GM19468 (cell line): ENCODE measurements around the gene SREK1IP1.
"Not testable (repeated sequence)": the region's sequence is repeated elsewhere in the genome, so short reads cannot be mapped to it uniquely, and the experiment has no call there.

Experiments
- ATAC-seq: cut with Tn5 transposase; IDR thresholded peaks from one replicate; pipeline ENCODE4 v1.9.1; 2021; ENCODE audit warnings: mild to moderate bottlenecking, moderate library complexity, moderate number of reproducible peaks; ENCODE audit not compliant: unreplicated experiment; ENCODE audit errors: extremely low read depth

The SREK1IP1 gene

DNA sequence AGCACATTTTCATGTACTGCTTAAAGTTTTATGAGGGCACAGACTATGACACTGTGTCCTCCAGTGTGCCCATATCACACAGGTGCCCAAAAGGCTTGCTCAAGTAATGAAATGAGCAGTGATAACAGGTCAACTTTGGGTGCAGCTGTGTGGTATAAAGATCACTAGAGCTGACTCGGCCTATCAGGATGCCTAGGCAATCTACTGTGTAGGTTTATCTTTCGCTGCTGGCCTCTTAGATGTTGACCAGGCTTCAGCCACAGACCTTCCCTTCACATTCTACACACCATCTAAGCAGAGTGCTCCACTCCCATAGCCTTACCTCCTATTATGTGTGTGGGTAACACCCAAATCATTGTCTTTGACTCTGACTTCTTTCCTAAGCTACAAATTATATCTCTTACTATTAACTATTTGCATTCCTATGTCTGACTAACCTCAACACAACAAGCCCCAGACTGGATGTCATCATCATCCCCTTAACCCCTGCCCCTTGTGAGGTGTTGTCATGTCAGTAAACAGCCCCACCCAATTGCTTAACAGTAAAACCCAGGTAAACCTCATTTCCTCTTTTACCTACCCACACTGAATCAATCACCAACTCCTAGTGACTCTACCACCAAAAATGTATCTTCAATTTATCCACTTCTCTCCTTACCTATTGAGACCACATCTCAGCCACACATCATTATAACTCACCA lies 2.5 kb downstream of the SREK1IP1 start:
- ATAC-seq = no peak

DNA sequence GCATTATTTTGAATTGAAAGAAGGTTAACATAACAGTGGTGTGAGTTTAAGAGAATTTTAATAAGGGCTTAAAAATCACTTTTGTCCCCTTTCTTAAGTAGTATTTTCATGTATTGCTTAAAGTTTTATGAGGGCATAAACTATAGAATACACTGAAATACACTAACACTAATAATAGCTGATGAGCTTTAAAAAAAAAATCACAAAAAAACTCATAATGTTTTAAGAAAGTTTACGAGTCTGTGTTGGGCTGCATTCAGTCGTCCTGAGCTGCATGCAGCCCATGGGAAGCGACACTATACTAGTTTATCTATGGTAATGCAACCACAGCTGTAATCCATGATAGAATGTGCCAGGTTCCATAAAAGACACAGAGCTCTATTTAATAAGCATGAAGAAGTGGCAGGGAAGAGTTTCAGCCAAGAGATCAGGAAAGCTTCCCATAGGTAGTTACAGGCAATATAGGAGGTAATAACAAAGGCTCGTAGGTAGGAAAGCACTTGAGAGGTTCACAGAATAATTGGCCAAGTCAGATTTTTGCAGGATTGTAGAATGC lies 4.5 kb downstream of the SREK1IP1 start:
- ATAC-seq = no peak

DNA sequence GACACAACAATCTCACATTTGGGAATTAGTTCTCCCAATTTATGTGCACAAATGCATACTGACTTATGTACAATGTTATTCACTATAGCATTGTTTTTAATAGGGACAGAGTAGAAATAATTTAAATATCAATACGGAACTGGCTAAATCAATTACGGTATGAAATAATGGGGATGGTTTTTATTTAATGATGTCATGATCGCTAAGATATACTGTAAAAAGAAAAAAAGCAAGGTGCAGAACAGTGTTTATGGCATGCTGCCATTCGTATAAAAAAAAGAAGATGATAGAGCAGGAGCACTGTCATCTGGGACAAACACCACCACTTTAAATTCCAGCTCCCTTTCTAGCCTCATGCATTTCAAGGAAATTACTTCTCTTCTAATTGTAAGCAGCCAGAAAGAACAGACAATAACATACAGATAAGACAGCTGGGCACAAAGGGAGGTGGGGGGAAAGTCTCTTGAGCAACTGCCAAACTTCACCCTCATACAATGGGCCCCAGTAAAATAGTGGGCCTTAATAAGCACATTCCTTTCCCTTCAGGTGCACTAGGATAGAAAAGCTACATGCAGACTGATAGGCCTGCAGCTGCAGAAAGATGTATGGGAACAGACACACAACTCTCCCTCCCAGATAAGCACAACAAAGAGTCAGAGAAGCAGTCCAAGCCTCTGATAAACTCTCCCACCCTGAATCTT lies 8.4 kb downstream of the SREK1IP1 start:
- no peak for ATAC-seq

DNA sequence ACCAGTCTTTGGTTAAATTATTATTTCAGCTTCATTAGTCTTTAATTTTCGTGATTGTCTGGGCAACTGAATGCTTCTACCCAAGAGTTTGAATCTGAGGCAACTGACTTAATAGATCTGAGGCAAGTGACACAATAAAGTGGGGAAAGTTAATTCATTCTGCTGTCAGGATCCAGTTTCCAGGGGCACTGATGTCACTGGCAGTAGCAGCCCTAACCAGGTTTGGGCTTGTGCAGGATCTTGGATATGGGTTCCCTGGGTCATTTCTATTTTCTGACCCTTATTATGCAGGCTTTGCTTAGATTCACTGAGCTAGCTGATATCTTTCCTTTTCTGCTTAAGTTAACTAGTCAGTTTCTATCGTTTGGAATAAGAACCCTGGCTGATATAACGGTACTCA lies 9.6 kb downstream of the SREK1IP1 start:
- no peak for ATAC-seq

DNA sequence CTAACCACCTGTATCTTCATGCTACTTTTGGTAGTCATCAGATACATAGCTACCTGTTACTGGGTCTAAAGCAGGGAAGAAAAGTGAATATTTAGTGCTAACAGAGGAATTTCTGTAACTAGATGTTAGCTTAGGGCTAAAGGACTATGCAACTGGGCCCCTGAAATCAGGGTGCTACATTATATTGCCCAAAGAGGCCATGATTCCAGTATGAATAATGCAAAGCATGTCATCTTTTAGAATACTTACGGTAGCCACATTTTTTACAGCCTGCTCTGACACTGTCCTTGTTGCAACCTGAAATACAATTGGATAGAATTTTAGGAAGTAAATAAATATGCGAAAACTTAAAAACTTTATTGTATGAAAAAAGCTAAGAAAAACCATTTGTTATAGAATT lies 14.4 kb downstream of the SREK1IP1 start:
- ATAC-seq = no peak

DNA sequence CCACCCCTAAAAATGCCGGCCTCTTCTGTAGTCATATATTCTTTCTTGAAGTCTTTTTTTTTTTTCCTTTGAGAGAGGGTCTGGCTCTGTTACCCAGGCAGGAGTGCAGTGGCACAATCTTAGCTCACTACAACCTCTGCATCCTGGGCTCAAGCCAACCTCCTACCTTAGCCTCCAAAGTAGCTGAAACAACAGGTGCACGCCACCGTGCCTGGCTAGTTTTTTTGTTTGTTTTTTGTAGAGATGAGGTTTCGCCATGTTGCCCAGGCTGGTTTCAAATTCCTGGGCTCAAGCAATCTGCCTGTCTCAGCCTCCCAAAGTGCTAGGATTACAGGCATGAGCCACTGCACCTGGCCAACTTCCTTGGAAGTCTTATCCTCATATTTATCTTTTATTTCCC lies 19.1 kb downstream of the SREK1IP1 start:
- no peak for ATAC-seq

DNA sequence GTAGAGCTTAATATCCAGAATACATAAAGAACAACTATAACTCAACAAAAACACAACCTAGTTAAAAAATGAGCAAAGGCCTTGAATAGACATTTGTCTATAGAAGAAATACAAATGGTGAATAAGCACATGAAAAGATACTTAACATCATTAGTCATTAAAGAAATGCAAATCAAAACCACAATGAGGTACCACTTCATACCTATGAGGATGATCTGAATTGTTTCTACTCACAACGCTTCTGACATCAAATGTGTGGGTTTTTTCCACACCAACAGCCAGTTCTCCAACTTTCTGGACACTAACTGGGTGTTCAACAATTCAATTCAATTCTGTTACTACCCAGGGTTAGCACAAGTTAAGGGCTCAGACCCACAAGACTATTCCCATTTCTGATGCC lies 22.0 kb downstream of the SREK1IP1 start:
- no peak for ATAC-seq

DNA sequence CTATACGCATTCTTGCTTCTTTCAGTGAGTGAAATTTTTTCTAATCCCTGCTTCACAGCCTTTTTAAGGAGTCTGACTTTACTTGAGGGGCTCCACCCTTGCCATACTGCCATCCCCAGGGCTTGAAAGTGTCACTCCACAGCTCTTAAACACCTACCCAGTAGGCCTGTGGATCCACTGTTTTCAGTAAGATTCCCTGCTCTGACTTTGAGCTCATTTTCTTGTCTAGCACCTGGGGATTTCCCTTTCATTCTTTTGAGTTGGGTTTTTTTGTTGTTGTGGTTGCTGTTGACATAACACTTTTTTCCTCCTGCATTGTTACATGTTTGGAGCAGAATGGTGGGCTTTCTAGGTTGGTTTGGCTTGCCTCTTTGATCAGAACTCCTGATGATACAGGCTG lies 23.6 kb downstream of the SREK1IP1 start:
- no peak for ATAC-seq

DNA sequence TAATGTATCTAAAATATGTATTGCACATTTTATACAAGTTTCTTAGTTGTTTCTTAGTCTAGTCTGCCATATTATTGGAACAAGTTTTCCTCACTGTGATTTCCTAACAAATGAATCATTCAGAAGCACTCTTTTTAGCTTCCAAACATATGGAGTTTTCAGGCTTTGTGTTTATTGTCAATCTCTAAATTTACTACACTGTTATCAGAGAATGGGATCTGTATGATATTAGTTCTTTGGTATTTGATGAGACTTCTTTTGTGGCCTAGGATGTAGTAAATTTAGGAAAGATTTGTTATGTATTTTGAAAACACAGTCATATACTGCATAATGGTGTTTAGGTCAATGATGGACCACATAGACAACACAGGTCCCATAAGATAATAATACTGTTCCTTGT lies 25.7 kb downstream of the SREK1IP1 start:
- no peak for ATAC-seq

DNA sequence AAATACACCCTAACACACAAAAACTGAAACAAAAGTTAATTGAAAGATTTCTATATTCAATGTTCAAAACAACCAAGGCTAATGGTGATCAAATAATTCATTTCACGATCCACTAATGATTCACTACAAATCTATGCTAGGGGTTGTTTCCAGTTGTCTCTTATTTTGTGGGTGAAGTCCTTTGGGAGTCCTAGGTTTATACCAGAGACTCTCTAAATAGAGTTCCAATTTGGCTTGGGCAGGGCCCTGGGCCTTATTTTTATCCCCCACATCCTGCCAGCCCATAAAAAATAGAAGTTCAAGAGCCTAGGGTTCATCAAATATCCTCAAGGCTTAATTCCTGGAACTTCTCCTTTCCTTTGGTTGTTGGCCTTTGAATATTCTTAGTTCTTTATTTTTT lies 26.1 kb downstream of the SREK1IP1 start:
- ATAC-seq = no peak

DNA sequence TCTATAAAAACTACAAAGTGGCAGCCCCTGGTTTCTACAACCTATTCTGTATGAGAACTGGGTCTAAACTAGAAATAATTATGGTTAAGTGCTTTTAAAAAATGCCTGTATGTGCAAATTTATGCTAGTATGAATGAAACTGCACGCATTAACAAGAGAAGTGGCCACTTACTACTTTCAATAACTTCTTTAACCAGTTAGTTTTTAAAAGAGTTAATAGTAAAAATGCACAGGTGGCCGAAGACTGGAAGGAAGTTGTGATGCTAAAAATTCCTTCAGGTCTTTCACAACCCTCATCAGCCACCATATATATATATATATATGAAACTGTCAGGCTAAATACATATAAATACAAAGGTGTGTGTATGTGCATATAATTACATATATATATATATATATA lies 41.3 kb downstream of the SREK1IP1 start:
- ATAC-seq = no peak

DNA sequence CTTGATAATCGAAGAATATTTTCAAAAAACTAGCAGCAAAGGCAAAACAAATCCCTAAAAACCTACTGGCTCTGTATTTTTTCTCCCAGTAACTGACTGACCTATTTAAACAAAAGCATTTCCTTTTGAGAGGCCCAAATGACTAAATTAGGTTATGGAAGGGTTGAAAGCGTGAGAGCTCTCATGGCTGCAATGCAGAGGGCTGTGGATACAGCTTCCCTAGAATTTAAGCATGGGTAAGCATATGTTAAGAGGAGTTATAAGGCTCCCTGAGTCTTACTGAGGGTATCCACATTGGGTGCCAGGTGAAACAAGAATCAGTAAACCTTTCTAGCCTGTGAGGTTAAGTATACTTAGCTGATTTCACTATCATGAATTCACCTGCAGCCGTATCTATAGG lies 45.9 kb downstream of the SREK1IP1 start:
- ATAC-seq = no peak

DNA sequence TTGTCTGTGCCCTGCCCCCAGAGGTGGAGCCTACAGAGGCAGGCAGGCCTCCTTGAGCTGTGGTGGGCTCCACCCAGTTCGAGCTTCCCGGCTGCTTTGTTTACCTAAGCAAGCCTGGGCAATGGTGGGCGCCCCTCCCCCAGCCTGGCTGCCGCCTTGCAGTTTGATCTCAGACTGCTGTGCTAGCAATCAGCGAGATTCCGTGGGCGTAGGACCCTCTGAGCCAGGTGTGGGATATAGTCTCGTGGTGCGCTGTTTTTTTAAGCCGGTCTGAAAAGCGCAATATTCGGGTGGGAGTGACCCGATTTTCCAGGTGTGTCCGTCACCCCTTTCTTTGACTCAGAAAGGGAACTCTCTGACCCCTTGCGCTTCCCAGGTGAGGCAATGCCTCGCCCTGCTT lies 54.0 kb downstream of the SREK1IP1 start:
- not testable (repeated sequence) for ATAC-seq

DNA sequence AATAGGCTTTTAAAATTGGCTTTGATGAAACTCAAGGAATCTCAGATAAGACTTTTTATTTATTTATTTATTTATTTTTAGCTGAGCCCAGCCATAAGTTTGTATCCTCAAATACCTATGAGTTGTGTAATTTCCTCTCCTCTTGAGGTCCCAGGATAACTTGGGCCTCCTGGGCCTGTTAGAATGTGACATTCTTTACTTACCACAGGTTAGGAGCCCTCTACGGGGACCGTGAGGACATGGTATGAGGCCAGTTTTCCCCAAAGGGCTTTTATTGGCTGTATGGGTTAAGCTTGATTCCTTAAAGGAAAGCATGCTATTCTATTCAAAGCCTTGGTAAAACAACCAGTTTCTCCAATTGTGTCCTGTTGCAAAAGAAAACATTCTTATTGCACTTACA lies 61.3 kb downstream of the SREK1IP1 start:
- no peak for ATAC-seq

DNA sequence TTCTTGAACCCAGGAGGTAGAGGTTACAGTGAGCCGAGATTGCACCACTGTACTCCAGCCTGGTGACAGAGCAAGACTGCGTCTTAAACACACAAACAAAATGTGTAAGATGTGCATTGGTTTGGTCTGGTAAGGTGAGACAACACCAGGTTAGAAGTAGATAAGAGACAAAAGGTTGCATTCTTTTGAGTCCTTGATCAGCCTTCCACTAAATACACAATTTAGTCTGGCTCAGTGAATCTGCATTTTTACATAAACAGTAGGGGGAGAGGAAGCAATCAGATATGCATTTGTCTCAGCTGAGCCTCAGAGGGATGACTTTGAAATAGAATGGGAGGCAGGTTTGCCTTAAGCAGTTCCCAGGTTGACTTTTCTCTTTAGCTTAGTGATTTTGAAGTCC lies 62.4 kb downstream of the SREK1IP1 start:
- ATAC-seq = not testable (repeated sequence)

DNA sequence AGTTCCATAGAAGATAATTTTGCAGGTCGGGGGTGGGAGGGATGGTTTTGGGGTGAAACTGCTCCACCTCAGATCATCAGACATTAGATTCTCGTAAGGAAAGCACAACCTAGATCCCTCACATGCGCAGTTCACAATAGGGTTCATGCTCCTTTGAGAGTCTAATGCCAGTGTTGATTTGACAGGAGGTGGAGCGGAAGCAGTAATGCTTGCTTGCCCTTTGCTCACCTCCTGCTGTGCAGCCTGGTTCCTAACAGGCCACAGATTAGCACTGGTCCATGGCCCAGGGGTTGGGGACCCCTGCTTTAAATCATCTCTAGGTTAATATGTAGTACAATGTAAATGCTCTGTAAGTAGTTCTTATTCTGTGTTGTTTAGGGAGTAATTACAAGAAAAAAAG lies 67.7 kb downstream of the SREK1IP1 start:
- no peak for ATAC-seq

DNA sequence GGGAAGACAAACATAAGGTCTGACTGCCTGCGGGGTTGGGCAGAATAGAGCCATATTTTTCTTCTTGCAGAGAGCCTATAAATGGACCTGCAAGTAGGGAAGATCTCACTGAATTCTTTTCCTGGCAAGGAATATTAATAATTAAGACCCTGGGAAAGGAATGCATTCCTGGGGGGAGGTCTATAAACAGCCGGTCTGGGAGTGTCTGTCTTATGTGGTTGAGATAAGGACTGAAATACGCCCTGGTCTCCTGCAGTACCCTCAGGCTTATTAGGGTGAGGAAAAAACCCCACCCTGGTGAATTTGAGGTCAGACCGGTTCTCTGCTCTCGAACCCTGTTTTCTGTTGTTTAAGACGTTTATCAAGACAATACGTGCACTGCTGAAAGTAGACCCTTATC lies 72.1 kb downstream of the SREK1IP1 start:
- ATAC-seq = not testable (repeated sequence)

DNA sequence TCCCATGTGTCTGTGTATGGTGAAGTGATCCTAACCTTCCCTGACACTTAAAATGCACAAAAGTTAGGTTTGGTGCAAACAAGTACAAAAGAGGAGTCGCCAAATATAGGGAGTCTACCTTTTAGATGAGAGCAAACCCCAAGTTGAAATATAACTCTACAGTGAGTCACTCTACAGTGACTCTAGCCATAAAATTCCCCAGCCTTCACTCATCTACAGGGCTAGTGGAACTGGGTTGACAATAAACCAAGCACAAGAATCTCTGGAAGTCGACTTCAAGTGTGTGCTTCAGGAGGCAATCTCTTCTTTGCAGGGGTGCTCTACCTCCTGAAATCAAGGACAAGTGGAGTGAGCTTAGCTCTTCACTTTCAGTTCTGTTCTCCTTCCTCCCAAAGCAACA lies 74.9 kb downstream of the SREK1IP1 start:
- ATAC-seq = no peak

DNA sequence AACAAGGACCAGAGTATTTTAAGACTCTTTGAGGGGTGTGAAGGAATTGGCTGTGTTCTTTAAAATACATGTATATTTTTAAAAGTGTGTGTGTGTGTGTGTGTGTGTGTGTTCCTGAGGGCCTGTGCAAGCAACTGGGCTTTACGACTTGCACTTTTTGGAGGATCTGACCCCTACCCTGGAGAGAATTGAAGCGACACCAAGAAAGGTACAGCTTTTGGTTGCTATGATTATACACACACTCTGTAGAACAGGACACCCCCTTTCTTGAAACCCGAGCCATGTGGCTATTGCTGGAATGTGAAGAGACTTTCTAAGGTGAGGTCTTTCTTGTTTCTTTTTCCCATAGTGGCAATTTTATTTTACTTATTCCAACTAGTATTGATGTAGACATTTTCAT lies 77.2 kb downstream of the SREK1IP1 start:
- ATAC-seq = no peak

DNA sequence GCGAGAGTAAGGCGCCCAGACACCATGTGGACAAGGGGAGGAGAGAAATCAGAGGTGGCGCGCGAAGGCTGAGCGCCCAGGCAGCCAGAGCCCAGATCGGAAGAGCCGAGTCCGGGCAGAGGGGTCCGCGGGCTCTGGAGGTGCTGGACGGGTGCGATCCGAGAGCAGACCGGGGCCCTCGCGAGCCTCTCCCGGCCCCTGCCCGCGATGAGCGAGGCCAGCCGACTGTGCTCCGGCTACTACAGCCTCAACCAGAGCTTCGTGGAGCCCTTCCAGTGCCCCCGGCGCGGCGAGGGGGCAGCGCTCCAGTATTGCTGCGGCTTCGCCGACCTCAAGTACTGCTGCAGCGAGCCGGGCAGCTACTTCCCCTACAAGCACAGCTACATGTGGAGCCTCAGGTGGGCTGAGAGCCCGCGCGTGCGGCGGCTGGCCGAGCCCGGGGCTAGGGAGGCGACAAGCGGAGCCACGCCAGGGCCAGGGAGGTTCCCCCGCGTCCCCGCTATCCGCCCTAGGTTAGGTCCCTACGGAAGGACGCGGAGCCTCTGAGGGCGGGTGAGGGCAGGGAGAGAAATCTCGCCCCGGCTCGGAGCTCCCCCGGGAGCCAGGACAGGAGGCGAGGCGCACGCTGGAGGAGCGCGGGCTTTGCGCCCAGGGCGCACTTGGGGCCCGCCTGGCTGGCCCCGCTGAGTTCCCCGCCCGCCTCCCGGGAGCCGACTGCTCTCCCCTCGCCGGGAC lies 77.9 kb downstream of the SREK1IP1 start, which contains the start of gene SHISAL2B:
TSS of gene SHISAL2B (plus strand) at position 87 of the 735 bp plus-strand sequence. CDS start at position 208, 121 bp downstream.
- no peak for ATAC-seq

DNA sequence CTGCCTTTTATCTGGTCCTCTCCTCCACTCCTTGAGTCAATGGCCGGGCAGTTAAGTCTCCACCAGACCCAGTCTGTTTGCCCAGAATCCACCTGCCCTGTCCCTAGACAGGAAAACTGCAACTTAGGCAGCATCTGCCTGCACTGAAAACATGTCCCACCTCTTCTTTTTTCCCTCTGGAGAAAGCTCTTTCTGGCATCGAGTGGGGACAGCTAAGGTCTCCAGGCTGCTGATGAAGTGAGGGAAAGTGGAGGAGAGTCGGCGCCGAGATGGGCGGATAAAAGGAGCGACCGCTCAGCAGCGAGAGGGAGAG lies 78.4 kb downstream of the SREK1IP1 start:
- ATAC-seq = no peak
